C4-2B (cell line): ENCODE measurements around the gene SLC9A9.

Experiments
- H3K27ac ChIP-seq: fragments of 450-650 bp; 2 replicates; pipeline ENCODE4 v1.5.1; 2017
- CTCF ChIP-seq: fragments of 450-650 bp; conservative IDR thresholded peaks from 2 replicates; pipeline ENCODE4 v1.5.1; 2017; ENCODE audit warnings: mild to moderate bottlenecking
- ZFX ChIP-seq: fragments of 450-650 bp; IDR thresholded peaks from 2 replicates; pipeline ENCODE4 v1.6.1; 2017

SLC9A9 gene

DNA sequence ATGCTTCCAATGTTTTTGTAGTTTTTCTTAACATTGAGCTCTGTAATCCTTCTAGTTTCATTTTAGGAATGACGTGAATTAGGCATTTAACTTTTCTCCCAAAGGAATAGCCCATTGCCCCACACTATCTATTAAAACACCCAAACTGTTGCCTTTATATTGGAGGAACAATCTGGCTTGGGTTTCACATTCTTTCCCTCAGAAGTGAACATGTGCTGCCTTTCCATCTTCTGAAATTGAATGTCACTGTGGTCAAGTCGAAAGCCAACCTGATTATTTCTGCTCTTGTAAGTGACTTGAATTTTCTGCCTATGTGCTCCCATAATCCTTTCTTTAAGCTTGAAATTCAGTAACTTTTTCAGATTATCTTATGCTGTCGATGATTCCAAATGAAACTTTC lies 214.5 kb downstream of the SLC9A9 start:
- no peak overlapping the region for H3K27ac ChIP-seq
- no peak for TF ChIP-seq CTCF

DNA sequence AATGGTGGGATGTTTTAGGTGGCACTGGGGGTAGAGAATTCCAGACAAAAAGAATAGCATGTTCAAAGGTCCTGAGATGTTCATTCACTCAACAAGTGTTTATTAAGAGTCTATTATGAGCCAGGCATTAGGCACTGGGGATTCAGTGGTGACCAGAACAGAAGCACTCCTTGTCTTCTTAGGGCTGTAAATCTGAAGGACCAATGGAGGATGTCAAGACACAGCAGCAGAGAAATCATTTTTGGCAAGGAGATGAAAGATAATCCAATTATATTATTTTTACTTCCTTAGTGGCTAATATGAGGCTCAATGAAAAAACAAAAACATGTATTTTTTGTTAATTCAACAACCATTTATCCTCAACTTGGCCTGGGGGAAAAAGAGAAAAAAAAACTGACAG lies 218.5 kb downstream of the SLC9A9 start:
- no peak for TF ChIP-seq CTCF
- TF ChIP-seq ZFX, result no peak

DNA sequence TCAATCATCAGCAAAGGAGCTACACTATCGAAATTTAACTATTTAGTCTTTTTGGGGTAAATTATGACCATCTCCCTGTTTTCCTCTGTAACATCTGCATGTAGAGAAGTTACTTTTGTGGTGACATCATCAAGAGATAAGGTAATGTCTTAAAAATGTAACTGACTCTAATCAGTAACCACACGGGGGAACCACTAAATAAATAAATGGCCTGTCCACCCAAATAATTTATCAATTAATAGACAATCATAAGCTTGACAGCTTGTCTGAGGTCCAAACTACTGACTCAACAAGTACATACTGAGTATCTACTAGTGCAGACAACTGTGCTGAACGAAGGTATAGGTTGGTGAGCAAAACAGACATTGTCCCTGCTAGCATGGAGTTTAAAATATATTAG lies 219.3 kb downstream of the SLC9A9 start:
- H3K27ac ChIP-seq, result no peak overlapping the region
- TF ChIP-seq ZFX (no peak), CTCF (no peak)

More for the DNA sequence above, 218.5 kb downstream of the SLC9A9 start:
- no peak overlapping the region for H3K27ac ChIP-seq

- no peak overlapping the region for H3K27ac ChIP-seq
- no peak for TF ChIP-seq CTCF
These were observed 220.9 kb downstream of the SLC9A9 start for GRCh38 chr3:143627336-143627735.

DNA sequence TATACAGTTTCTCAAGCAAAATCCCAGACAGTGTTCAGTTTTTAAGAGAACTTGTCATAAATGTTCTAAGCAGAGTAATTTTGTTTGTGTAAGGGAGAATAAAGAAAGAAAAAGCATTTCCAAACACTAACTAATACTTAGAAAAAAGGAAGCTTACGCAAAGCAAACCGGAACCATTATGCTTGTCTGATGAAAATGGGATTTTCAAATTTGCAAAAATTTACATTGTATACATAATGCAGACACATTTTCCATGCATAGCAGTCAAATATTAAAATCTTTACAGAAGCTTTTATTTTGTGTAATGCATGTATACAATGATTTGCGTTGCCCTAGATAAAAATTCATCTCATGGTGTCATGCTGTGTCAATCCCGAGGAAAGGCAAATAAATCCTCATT lies 229.0 kb downstream of the SLC9A9 start:
- no peak for TF ChIP-seq CTCF
- TF ChIP-seq ZFX, result no peak
- H3K27ac ChIP-seq, result no peak overlapping the region

- TF ChIP-seq ZFX, result no peak
- no peak for TF ChIP-seq CTCF
- no peak overlapping the region for H3K27ac ChIP-seq
These were observed 231.2 kb downstream of the SLC9A9 start for GRCh38 chr3:143617050-143617449.

- H3K27ac ChIP-seq, result no peak overlapping the region
- TF ChIP-seq CTCF (no peak), ZFX (no peak)
These were observed 235.0 kb downstream of the SLC9A9 start for GRCh38 chr3:143613226-143613625.
